ENCODE measurements around the gene FAHD1. TPM values are rescaled to one million over a fixed set of nuclear protein-coding genes. Genes with fewer than 3 reads are reported as not detected.

The FAHD1 gene
- total and polyA plus RNA-seq, 2 donors from 2014 or later: 36.4 to 108 TPM

DNA sequence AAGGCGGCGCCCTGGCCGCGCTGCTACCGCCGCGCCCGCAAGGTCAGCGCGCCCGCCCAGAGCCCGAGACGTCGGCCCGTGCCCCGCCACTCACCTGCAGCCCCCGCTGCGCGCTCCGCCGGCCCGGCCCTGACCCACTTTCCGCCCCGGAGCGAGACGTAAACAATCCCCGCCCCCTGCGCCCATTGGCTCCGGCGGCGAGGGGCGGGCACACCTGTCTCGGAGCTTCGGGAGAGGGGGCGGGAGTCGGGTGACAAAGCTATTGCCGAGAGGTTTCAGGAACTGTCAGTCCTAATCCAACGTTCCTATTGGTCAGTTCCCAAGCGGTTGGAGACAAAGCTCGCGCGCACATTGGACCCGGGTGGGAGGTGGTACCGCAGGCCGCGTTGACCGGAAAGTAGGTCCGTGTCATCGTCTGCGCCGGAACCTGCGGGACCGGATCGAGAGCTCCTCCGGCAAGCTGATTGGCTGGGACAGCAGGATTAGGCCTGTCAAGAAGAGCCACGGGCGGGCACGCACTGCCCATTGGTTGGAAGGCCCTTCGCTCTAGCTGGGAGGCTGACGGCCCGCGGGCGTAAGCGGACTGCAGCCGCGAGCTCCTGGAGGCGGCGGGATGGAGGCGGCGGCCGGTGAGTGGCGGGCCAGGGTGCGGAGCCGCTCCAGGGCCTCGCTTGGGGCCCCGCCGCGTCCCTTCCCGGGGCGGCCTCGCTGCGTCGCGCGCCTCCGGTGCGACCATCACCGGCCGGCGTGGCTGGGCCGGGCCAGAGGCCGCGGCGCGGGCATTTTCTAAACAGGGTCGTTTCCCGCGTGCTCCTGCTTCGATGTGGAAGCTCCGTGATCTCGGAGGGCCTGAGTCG lies 44.4 kb upstream of the FAHD1 start, which contains the start of the genes NUBP2 and SPSB3:
Gene NUBP2, plus strand, starts transcription at position 553 of the 857 bp plus-strand sequence. Its CDS starts 61 bp downstream, at position 614.
Gene SPSB3, minus strand, starts transcription at position 164 of the 857 bp plus-strand sequence. CDS start 1,088 bp downstream, outside the sequence.
- H3K27ac ChIP-seq (ENCODE audit: low read depth in 2 of 2, low read length in 2 of 2): peak within 1 kb of the TSS; percentile 32 to 71
- H3K4me3 ChIP-seq (ENCODE audit: low read length in 3 of 3): peak within 1 kb of the TSS; percentile 66 to 88 (median 83)
- H3K4me1 ChIP-seq (ENCODE audit: control insufficient read depth in 2 of 3, insufficient read depth in 2 of 3, low read depth in 1 of 3, low read length in 3 of 3): peaks cover 0 to 16% (median 12%) of the 10 kb centered on the region in 3 donors
- no peaks in the 10 kb centered on the region for H3K9me3 ChIP-seq (ENCODE audit: control insufficient read depth in 2 of 3, insufficient read depth in 1 of 3, low read length in 3 of 3)
- peak; percentile 100 for DNase-seq
- no peaks in the 10 kb centered on the region for H3K27me3 ChIP-seq (ENCODE audit: control insufficient read depth, insufficient read depth, low read length)
- FAIRE-seq: peak; percentile 99
- TF ChIP-seq, protein P1, sequence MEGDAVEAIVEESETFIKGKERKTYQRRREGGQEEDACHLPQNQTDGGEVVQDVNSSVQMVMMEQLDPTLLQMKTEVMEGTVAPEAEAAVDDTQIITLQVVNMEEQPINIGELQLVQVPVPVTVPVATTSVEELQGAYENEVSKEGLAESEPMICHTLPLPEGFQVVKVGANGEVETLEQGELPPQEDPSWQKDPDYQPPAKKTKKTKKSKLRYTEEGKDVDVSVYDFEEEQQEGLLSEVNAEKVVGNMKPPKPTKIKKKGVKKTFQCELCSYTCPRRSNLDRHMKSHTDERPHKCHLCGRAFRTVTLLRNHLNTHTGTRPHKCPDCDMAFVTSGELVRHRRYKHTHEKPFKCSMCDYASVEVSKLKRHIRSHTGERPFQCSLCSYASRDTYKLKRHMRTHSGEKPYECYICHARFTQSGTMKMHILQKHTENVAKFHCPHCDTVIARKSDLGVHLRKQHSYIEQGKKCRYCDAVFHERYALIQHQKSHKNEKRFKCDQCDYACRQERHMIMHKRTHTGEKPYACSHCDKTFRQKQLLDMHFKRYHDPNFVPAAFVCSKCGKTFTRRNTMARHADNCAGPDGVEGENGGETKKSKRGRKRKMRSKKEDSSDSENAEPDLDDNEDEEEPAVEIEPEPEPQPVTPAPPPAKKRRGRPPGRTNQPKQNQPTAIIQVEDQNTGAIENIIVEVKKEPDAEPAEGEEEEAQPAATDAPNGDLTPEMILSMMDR (IDR thresholded peaks at IDR 0.05; ENCODE audit: borderline replicate concordance, extremely low read depth, insufficient read depth): no peak
- peaks cover 0 to 5% (median 2%) of the 10 kb centered on the region in 3 donors for H3K36me3 ChIP-seq (ENCODE audit: control insufficient read depth in 2 of 3, insufficient read depth in 3 of 3, low read length in 3 of 3)
- intact Hi-C loops (cut with DNase I): no loop called here
- peak within 1 kb of the TSS; percentile 29 to 71 (median 59) for H3K9ac ChIP-seq (ENCODE audit: low read length in 3 of 3)

DNA sequence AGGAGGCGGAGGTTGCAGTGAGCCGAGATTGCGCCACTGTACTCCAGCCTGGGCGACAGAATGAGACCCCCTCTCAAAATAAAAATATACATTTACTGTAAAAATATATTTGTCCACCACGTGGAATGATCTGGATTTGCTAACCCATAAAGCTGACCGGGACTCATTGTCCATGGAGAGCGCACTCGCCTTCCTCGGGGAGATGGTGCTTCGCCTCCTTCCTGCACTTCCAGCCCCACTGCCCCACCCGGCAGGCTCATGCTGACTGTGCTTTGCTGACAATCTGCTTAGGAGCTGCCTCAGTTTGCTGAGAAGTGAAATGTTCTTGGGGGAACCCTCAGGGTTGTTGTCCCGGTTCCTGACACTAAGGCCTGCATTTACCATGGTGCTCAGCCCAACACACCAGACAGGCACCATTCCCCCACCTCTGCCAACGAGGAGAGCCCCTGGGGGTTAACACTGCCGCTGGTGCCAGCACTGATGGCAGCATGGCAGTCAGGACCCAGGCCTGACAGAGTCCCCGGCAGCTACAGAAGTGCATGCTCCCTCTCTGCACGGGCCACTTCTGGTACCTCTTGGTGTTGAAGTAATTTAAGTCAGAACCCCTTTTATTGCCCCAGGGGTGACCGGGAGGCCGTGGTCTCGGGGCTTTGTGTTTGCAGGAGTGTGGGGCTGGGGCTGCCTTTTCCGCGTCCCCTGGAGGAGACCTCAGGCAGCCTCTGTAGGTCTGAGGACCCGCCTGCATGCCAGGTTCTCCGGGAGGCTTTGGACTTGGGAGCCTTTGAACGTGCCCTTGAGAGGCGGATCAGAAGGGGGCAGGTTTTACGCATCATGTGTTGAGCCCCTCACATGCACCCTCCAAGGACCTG lies 41.8 kb upstream of the FAHD1 start:
- Histone ChIP-seq H3K9me3 (ENCODE audit: control insufficient read depth in 2 of 3, insufficient read depth in 1 of 3, low read length in 3 of 3) (no peaks in the 10 kb centered on the region), H3K4me1 (ENCODE audit: control insufficient read depth in 2 of 3, insufficient read depth in 2 of 3, low read depth in 1 of 3, low read length in 3 of 3) (peaks cover 0 to 14% (median 12%) of the 10 kb centered on the region in 3 donors), H3K27me3 (ENCODE audit: control insufficient read depth, insufficient read depth, low read length) (no peaks in the 10 kb centered on the region), H3K36me3 (ENCODE audit: control insufficient read depth in 2 of 3, insufficient read depth in 3 of 3, low read length in 3 of 3) (peaks cover 0 to 2% (median 0%) of the 10 kb centered on the region in 3 donors), H3K27ac (ENCODE audit: low read depth in 2 of 2, low read length in 2 of 2) (no peak overlapping the region), H3K4me3 (ENCODE audit: low read length in 3 of 3) (no peak overlapping the region), H3K9ac (ENCODE audit: low read length in 3 of 3) (no peak overlapping the region)
- FAIRE-seq (no peak), DNase-seq (no peak)
- TF ChIP-seq, protein P1 (IDR thresholded peaks at IDR 0.05; ENCODE audit: borderline replicate concordance, extremely low read depth, insufficient read depth): no peak
- intact Hi-C loops (cut with DNase I): no loop called here

- Histone ChIP-seq H3K27ac (ENCODE audit: low read depth in 2 of 2, low read length in 2 of 2) (no peak overlapping the region), H3K4me1 (ENCODE audit: control insufficient read depth in 2 of 3, insufficient read depth in 2 of 3, low read depth in 1 of 3, low read length in 3 of 3) (peaks cover 0 to 14% (median 12%) of the 10 kb centered on the region in 3 donors), H3K9ac (ENCODE audit: low read length in 3 of 3) (no peak overlapping the region), H3K9me3 (ENCODE audit: control insufficient read depth in 2 of 3, insufficient read depth in 1 of 3, low read length in 3 of 3) (no peaks in the 10 kb centered on the region), H3K4me3 (ENCODE audit: low read length in 3 of 3) (no peak overlapping the region), H3K36me3 (ENCODE audit: control insufficient read depth in 2 of 3, insufficient read depth in 3 of 3, low read length in 3 of 3) (peaks cover 0 to 2% (median 0%) of the 10 kb centered on the region in 3 donors), H3K27me3 (ENCODE audit: control insufficient read depth, insufficient read depth, low read length) (no peaks in the 10 kb centered on the region)
- intact Hi-C loops (cut with DNase I): no loop called here
- FAIRE-seq (no peak), DNase-seq (peak in 1 of 5 donors; percentile 69)
- TF ChIP-seq, protein P1 (IDR thresholded peaks at IDR 0.05; ENCODE audit: borderline replicate concordance, extremely low read depth, insufficient read depth): no peak
Measured at GRCh38 chr16:1785846-1786170, 41.2 kb upstream of the FAHD1 start.

All from kidney (tissue), 14 donors.